ENCODE results near the gene XRCC5. TPM values are rescaled to one million over a fixed set of nuclear protein-coding genes. Genes with fewer than 3 reads are reported as not detected.
"Not testable (repeated sequence)": the region's sequence is repeated elsewhere in the genome, so short reads cannot be mapped to it uniquely, and the experiment has no call there.

Gene XRCC5
- total RNA-seq, 1 donor from 2014 or later: 185 TPM

DNA sequence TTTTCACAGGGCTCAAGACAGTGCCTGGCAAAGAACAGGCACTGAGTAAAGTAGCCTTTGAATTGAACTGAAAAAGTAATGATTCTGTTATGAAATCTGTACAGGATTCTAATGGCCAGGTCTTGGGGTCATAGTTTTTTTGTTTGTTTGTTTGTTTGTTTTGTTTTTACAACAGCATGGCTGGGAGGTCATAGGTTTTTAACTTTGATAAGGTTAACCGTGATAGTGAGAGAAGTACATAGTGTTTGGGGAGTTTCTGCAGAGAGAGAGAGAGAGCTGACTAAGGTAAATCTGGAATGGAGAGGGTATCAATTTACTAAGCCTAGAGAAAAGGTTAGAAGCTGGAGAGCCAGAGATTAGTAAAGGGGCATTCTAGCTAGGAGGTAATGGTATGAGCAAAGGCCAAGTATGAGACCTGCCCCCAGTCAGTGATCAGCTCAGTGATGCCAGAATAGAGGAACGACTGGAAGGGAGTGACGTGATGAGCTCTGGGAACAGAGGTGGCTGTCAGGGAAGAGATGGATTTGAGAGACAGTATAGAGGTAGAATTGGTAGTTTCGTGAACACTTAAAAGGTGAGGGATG lies 25.9 kb downstream of the XRCC5 start:
- DNase-seq (ENCODE audit: low read depth): no peak
- no peaks in the 10 kb centered on the region for H3K27me3 ChIP-seq (ENCODE audit: control insufficient read depth, insufficient read depth, low read length)
- TF ChIP-seq CTCF (IDR thresholded peaks at IDR 0.05; ENCODE audit: insufficient read depth, low read length, severe bottlenecking): no peak
- H3K36me3 ChIP-seq (ENCODE audit: control insufficient read depth, insufficient read depth, low read length): peaks cover 28% of the 10 kb centered on the region
- no peak for FAIRE-seq
- no peak overlapping the region for H3K4me3 ChIP-seq (ENCODE audit: low read depth, low read length)

GRCh38 chr2:216139884-216140283 lies 30.7 kb downstream of the XRCC5 start:
- H3K4me3 ChIP-seq (ENCODE audit: low read depth, low read length): no peak overlapping the region
- H3K27me3 ChIP-seq (ENCODE audit: control insufficient read depth, insufficient read depth, low read length): no peaks in the 10 kb centered on the region
- peak; percentile 41 for DNase-seq (ENCODE audit: low read depth)
- peaks cover 25% of the 10 kb centered on the region for H3K36me3 ChIP-seq (ENCODE audit: control insufficient read depth, insufficient read depth, low read length)
- peak; percentile 21 for TF ChIP-seq CTCF (IDR thresholded peaks at IDR 0.05; ENCODE audit: insufficient read depth, low read length, severe bottlenecking)
- FAIRE-seq: no peak

GRCh38 chr2:216141516-216141915 lies 32.4 kb downstream of the XRCC5 start:
- FAIRE-seq; DNase-seq (ENCODE audit: low read depth); H3K4me3 ChIP-seq (ENCODE audit: low read depth, low read length); H3K27me3 ChIP-seq (ENCODE audit: control insufficient read depth, insufficient read depth, low read length): not testable (repeated sequence)
- H3K36me3 ChIP-seq (ENCODE audit: control insufficient read depth, insufficient read depth, low read length): peaks cover 22% of the 10 kb centered on the region

DNA sequence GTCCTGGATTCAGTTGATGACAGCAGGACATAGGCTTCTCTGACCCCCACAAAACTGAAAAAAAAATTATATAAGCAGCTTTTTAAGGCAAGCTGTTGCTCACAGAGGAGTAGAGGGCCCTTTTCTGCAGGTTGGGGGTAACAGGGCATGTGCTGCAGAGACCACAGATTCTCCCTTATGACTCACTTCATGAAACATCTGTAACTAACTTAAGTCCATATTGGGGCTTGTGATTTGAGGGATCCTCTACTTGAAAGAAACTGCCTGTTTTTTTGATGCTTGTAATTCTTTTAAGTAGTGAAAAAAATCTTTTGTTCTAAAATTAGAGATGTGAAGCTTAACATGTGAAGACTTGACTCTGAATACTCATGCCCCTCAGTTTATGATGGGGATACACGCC lies 33.4 kb downstream of the XRCC5 start:
- Histone ChIP-seq H3K4me3 (ENCODE audit: low read depth, low read length) (no peak overlapping the region), H3K27me3 (ENCODE audit: control insufficient read depth, insufficient read depth, low read length) (no peaks in the 10 kb centered on the region), H3K36me3 (ENCODE audit: control insufficient read depth, insufficient read depth, low read length) (peaks cover 24% of the 10 kb centered on the region)
- DNase-seq (ENCODE audit: low read depth) (peak; percentile 7), FAIRE-seq (no peak)
- TF ChIP-seq CTCF (IDR thresholded peaks at IDR 0.05; ENCODE audit: insufficient read depth, low read length, severe bottlenecking): no peak

GRCh38 chr2:216144372-216144771 lies 35.2 kb downstream of the XRCC5 start:
- DNase-seq (ENCODE audit: low read depth) (no peak), FAIRE-seq (no peak)
- Histone ChIP-seq H3K36me3 (ENCODE audit: control insufficient read depth, insufficient read depth, low read length) (peaks cover 19% of the 10 kb centered on the region), H3K4me3 (ENCODE audit: low read depth, low read length) (no peak overlapping the region), H3K27me3 (ENCODE audit: control insufficient read depth, insufficient read depth, low read length) (no peaks in the 10 kb centered on the region)
- no peak for TF ChIP-seq CTCF (IDR thresholded peaks at IDR 0.05; ENCODE audit: insufficient read depth, low read length, severe bottlenecking)

DNA sequence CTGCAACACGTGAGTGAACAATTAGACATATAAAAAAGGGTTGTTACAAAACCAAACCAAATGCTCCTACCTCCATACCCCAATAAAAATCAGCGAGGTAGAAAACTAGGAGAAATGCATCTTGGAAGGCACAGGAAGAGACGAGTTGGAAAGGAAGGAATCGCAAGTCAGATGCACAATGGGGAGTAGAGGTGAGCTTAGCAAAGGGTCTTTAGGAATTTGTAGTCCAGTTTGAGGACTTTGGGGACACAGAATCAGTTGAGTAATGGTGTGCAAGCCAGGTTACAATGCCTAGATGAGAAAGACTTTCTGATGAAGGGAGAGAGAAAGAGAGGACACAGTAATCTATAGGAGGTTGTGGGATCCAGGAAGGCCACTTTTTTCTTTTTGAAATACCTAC lies 35.7 kb downstream of the XRCC5 start:
- Histone ChIP-seq H3K4me3 (ENCODE audit: low read depth, low read length) (no peak overlapping the region), H3K36me3 (ENCODE audit: control insufficient read depth, insufficient read depth, low read length) (peaks cover 19% of the 10 kb centered on the region), H3K27me3 (ENCODE audit: control insufficient read depth, insufficient read depth, low read length) (no peaks in the 10 kb centered on the region)
- DNase-seq (ENCODE audit: low read depth) (no peak), FAIRE-seq (peak; percentile 13)
- no peak for TF ChIP-seq CTCF (IDR thresholded peaks at IDR 0.05; ENCODE audit: insufficient read depth, low read length, severe bottlenecking)
